HUES48 (cell line): ENCODE measurements around the gene CIITA.
"Not testable (repeated sequence)": the region's sequence is repeated elsewhere in the genome, so short reads cannot be mapped to it uniquely, and the experiment has no call there.

ENCODE experiments used
- H3K27ac ChIP-seq: one replicate; pipeline ENCODE4 v1.7.0; 2013; ENCODE audit warnings: low read depth, low read length, inconsistent platforms
- H3K27me3 ChIP-seq: 2 replicates; pipeline ENCODE4 v1.6.1; 2013; ENCODE audit warnings: mild to moderate bottlenecking, low read length; ENCODE audit not compliant: control insufficient read depth, insufficient read depth
- H3K36me3 ChIP-seq: 2 replicates; pipeline ENCODE4 v1.6.1; 2013; ENCODE audit warnings: low read length; ENCODE audit not compliant: control insufficient read depth, insufficient read depth
- H3K4me1 ChIP-seq: 2 replicates; pipeline ENCODE4 v1.6.1; 2013; ENCODE audit warnings: mild to moderate bottlenecking, low read length; ENCODE audit not compliant: control insufficient read depth, insufficient read depth
- H3K4me3 ChIP-seq: 2 replicates; pipeline ENCODE4 v1.5.1; 2013; ENCODE audit warnings: mild to moderate bottlenecking, low read depth, low read length
- H3K9ac ChIP-seq: 2 replicates; pipeline ENCODE4 v1.6.1; 2013; ENCODE audit warnings: mild to moderate bottlenecking, low read depth, low read length, moderate library complexity
- H3K9me3 ChIP-seq: 2 replicates; pipeline ENCODE4 v1.6.1; 2013; ENCODE audit warnings: low read length; ENCODE audit not compliant: control insufficient read depth, insufficient read depth

The CIITA gene

GRCh38 chr16:10965440-10966061 lies 88.5 kb downstream of the CIITA start:
- no peak overlapping the region for H3K27ac ChIP-seq
- H3K4me3 ChIP-seq, result no peak overlapping the region
- no peaks in the 10 kb centered on the region for H3K9me3 ChIP-seq
- H3K36me3 ChIP-seq, result peaks cover 27% of the 10 kb centered on the region; the same call in 1 of the 2 replicates
- peaks cover 3% of the 10 kb centered on the region; the same call in 1 of the 2 replicates for H3K4me1 ChIP-seq
- H3K27me3 ChIP-seq, result no peaks in the 10 kb centered on the region
- no peak overlapping the region for H3K9ac ChIP-seq

GRCh38 chr16:10966129-10966528 lies 89.1 kb downstream of the CIITA start:
- Histone ChIP-seq H3K4me1 (peaks cover 3% of the 10 kb centered on the region; the same call in 1 of the 2 replicates), H3K27ac (no peak overlapping the region), H3K36me3 (peaks cover 27% of the 10 kb centered on the region; the same call in 1 of the 2 replicates)

DNA sequence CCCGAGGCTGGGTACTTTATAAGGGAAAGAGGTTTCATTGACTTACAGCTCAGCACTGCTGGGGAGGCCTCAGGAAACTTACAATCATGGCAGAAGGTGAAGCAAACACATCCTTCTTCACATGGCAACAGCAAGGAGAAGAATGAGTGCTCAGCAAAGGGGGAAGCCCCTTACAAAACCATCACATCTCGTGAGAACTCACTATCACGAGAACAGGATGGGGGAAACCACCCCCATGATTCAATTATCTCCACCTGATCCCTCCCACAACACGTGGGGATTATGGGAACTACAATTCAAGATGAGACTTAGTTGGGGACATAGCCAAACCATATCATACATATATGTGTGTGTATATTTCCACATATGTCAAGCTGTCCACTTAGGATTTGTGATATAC lies 89.6 kb downstream of the CIITA start:
- H3K27ac ChIP-seq, H3K9ac ChIP-seq, H3K4me1 ChIP-seq, H3K9me3 ChIP-seq, H3K27me3 ChIP-seq, H3K4me3 ChIP-seq: not testable (repeated sequence)
- H3K36me3 ChIP-seq, result peaks cover 27% of the 10 kb centered on the region; the same call in 1 of the 2 replicates

More at GRCh38 chr16:10966129-10966528, 89.1 kb downstream of the CIITA start:
- no peaks in the 10 kb centered on the region for H3K27me3 ChIP-seq
- no peak overlapping the region for H3K9ac ChIP-seq
- H3K4me3 ChIP-seq, result no peak overlapping the region
- no peaks in the 10 kb centered on the region for H3K9me3 ChIP-seq

DNA sequence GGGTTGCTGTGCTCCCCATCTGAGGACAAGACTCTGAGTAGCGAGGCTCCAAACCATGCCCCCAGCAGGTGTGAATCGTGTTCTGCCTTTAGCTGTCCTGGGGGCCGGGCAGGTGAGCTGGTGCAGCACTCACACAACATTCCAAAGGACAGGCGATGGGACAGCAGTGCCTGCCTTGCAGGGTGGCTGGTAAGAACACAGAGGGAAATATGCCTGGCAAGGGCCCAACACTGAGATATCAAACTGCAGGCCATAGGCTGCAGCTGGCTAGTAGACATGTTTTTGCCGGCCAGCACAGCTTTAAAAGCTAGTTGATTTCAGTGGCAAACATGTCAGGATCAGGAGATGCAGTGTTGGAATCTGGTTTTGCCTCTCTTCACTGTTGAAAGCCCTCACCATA lies 91.0 kb downstream of the CIITA start:
- Histone ChIP-seq H3K9ac (no peak overlapping the region), H3K9me3 (no peaks in the 10 kb centered on the region), H3K4me1 (peaks cover 7% of the 10 kb centered on the region; the same call in 1 of the 2 replicates), H3K36me3 (peaks cover 23% of the 10 kb centered on the region), H3K27ac (no peak overlapping the region), H3K27me3 (no peaks in the 10 kb centered on the region), H3K4me3 (no peak overlapping the region)

- peaks cover 22% of the 10 kb centered on the region for H3K36me3 ChIP-seq
- H3K9me3 ChIP-seq, result no peaks in the 10 kb centered on the region
- no peaks in the 10 kb centered on the region for H3K27me3 ChIP-seq
Measured at GRCh38 chr16:10968498-10968897, 91.5 kb downstream of the CIITA start.

DNA sequence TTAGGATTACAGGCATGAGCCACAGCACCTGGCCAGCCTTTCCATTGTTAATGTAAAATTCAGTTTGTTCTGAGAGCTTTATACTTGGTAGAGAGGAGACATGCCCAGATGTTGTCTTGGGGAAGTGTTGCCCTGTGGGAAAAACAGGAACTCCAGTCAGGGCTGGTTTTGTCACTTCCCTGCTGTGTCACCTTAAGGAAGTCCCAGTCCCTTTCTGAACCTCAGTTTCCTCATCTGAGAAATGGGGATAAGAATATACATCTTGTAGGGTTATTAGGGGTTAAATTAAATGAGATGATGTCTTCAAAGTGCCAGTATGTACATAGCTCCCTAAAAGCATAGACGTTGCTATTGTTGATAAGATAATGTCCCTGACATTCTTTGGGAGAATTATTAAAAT lies 92.6 kb downstream of the CIITA start:
- H3K9me3 ChIP-seq, result no peaks in the 10 kb centered on the region
- H3K4me3 ChIP-seq, result no peak overlapping the region
- H3K36me3 ChIP-seq, result peaks cover 19% of the 10 kb centered on the region
- H3K27me3 ChIP-seq, result no peaks in the 10 kb centered on the region
- H3K9ac ChIP-seq, result no peak overlapping the region
- H3K27ac ChIP-seq, result no peak overlapping the region
- 0 out of 2 replicates have a peak, but pooled peaks cover 4% of the 10 kb centered on the region for H3K4me1 ChIP-seq

More at GRCh38 chr16:10968498-10968897, 91.5 kb downstream of the CIITA start:
- Histone ChIP-seq H3K4me3 (no peak overlapping the region), H3K27ac (no peak overlapping the region), H3K9ac (no peak overlapping the region), H3K4me1 (peaks cover 7% of the 10 kb centered on the region; the same call in 1 of the 2 replicates)

DNA sequence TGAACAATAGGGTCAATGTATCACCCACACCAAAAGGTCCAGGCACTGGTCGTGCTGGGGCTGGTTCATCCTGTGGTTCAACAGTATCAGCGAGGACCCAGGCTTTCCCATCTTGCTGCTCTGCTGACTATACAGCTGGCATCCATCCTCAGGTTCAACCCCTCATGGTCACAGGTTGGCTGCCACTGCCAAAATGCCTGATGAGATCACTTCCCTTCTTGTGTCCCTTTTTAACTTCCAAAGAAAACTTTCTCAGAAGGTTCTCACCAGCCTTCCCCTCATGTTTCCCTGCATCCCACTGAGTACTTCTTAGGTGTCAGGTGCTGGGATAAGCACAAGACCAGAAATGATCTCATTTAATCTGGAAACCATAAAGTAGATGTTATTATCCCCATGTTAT lies 93.1 kb downstream of the CIITA start:
- no peak overlapping the region for H3K9ac ChIP-seq
- H3K27ac ChIP-seq, result no peak overlapping the region
- no peaks in the 10 kb centered on the region for H3K9me3 ChIP-seq
- H3K27me3 ChIP-seq, result no peaks in the 10 kb centered on the region
- peaks cover 16% of the 10 kb centered on the region for H3K36me3 ChIP-seq
- 0 out of 2 replicates have a peak, but pooled peaks cover 4% of the 10 kb centered on the region for H3K4me1 ChIP-seq
- no peak overlapping the region for H3K4me3 ChIP-seq

DNA sequence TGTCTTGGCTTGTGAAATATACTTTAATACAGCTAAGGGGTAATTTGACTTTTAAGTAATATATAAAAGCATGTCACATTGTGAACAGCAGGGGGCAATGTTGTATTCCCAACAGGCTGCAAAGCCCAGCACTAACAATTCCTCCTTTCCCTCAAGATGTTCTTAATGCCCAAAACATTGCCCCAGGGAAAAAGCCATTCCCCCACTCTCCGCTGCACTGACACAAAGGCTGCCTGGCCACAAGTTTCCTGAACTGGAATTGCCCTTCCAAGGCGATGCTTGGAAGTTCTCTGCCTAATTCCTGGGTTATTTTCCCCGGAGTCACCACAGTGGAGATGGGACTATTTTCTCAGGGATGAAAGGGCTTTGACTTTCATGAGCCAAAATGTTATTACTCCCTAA lies 94.6 kb downstream of the CIITA start:
- 0 out of 2 replicates have a peak, but pooled peaks cover 4% of the 10 kb centered on the region for H3K4me1 ChIP-seq
- no peak overlapping the region for H3K27ac ChIP-seq
- no peaks in the 10 kb centered on the region for H3K9me3 ChIP-seq
- H3K36me3 ChIP-seq, result peaks cover 16% of the 10 kb centered on the region
- H3K4me3 ChIP-seq, result no peak overlapping the region
- no peak overlapping the region for H3K9ac ChIP-seq
- H3K27me3 ChIP-seq, result no peaks in the 10 kb centered on the region

- 0 out of 2 replicates have a peak, but pooled peaks cover 4% of the 10 kb centered on the region for H3K4me1 ChIP-seq
- H3K27me3 ChIP-seq, result no peaks in the 10 kb centered on the region
- H3K9ac ChIP-seq, result no peak overlapping the region
- no peak overlapping the region for H3K27ac ChIP-seq
- H3K36me3 ChIP-seq, result peaks cover 16% of the 10 kb centered on the region
- no peaks in the 10 kb centered on the region for H3K9me3 ChIP-seq
- H3K4me3 ChIP-seq, result no peak overlapping the region
Measured at GRCh38 chr16:10972108-10972818, 95.3 kb downstream of the CIITA start.

GRCh38 chr16:10972819-10973464 lies 95.9 kb downstream of the CIITA start:
- Histone ChIP-seq H3K9ac (no peak overlapping the region), H3K27me3 (no peaks in the 10 kb centered on the region), H3K36me3 (peaks cover 16% of the 10 kb centered on the region), H3K4me1 (0 out of 2 replicates have a peak, but pooled peaks cover 4% of the 10 kb centered on the region), H3K27ac (no peak overlapping the region), H3K9me3 (no peaks in the 10 kb centered on the region), H3K4me3 (no peak overlapping the region)

- peaks cover 10% of the 10 kb centered on the region for H3K36me3 ChIP-seq
- H3K4me3 ChIP-seq, result no peak overlapping the region
- no peak overlapping the region for H3K27ac ChIP-seq
- no peaks in the 10 kb centered on the region for H3K9me3 ChIP-seq
- H3K9ac ChIP-seq, result no peak overlapping the region
- H3K4me1 ChIP-seq, result 0 out of 2 replicates have a peak, but pooled peaks cover 7% of the 10 kb centered on the region
- H3K27me3 ChIP-seq, result no peaks in the 10 kb centered on the region
Measured at GRCh38 chr16:10976634-10977033, 99.6 kb downstream of the CIITA start.
